Keratinocyte (primary cell): ENCODE measurements around the gene ANXA4. TPM values are rescaled to one million over a fixed set of nuclear protein-coding genes. Genes with fewer than 3 reads are reported as not detected.

Experiments used
- DNase-seq: peaks from one replicate; pipeline ENCODE4 v3.0.0-alpha.2; 2011; ENCODE audit warnings: low read depth, missing footprints, low spot score
- FAIRE-seq: peaks from 2 replicates; lab custom pipeline; 2011; peaks lifted over from hg19 to GRCh38; lab: Jason Lieb, UNC
- H2AFZ ChIP-seq: 2 replicates; pipeline ENCODE4 v1.6.0; 2012; ENCODE audit warnings: low read length, control low read depth, inconsistent platforms; ENCODE audit not compliant: control insufficient read depth
- H3K27ac ChIP-seq: 2 replicates; pipeline ENCODE4 v1.5.1; 2011; ENCODE audit warnings: low read length; ENCODE audit not compliant: control insufficient read depth, insufficient read depth
- H3K27me3 ChIP-seq: 3 replicates; pipeline ENCODE4 v1.6.0; 2011; ENCODE audit warnings: low read length; ENCODE audit not compliant: control insufficient read depth, insufficient read depth; ENCODE audit errors: extremely low read depth
- H3K36me3 ChIP-seq, 2 experiments: 2 replicates in 1 of 2; 3 replicates in 1 of 2; pipeline ENCODE4 v1.5.1; 2011; ENCODE audit warnings: low read length in 2 of 2, mild to moderate bottlenecking in 1 of 2; ENCODE audit not compliant: control insufficient read depth in 2 of 2, insufficient read depth in 2 of 2; ENCODE audit errors: extremely low read depth in 1 of 2
- H3K4me1 ChIP-seq: 3 replicates; pipeline ENCODE4 v1.5.1; 2011; ENCODE audit warnings: low read length; ENCODE audit not compliant: control insufficient read depth, insufficient read depth; ENCODE audit errors: extremely low read depth
- H3K4me2 ChIP-seq: 3 replicates; pipeline ENCODE4 v1.6.0; 2011; ENCODE audit warnings: low read depth, low read length; ENCODE audit not compliant: control insufficient read depth, insufficient read depth; ENCODE audit errors: extremely low read depth
- H3K4me3 ChIP-seq, 3 experiments: fragments of 200-600 bp in 1 of 3; sonication (generic) in 1 of 3; 2 replicates in 2 of 3; 3 replicates in 1 of 3; pipeline ENCODE4 v1.5.1; 2011 to 2016; ENCODE audit warnings: low read length in 3 of 3, mild to moderate bottlenecking in 3 of 3, control low read depth in 2 of 3, inconsistent platforms in 1 of 3, low read depth in 1 of 3, mixed read lengths in 1 of 3, mixed run types in 1 of 3, moderate library complexity in 1 of 3; ENCODE audit not compliant: control insufficient read depth in 2 of 3, insufficient read depth in 2 of 3; ENCODE audit errors: extremely low read depth in 1 of 3
- H3K79me2 ChIP-seq: 2 replicates; pipeline ENCODE4 v1.6.0; 2012; ENCODE audit warnings: low read length; ENCODE audit not compliant: control insufficient read depth, insufficient read depth
- H3K9ac ChIP-seq: 3 replicates; pipeline ENCODE4 v1.6.0; 2011; ENCODE audit warnings: low read length; ENCODE audit not compliant: control insufficient read depth, insufficient read depth; ENCODE audit errors: extremely low read depth
- H3K9me1 ChIP-seq: 3 replicates; pipeline ENCODE4 v1.6.0; 2011; ENCODE audit warnings: low read length; ENCODE audit not compliant: control insufficient read depth, insufficient read depth; ENCODE audit errors: extremely low read depth
- H3K9me3 ChIP-seq: 2 replicates; pipeline ENCODE4 v1.5.1; 2012; ENCODE audit warnings: low read depth, low read length; ENCODE audit not compliant: control insufficient read depth
- H4K20me1 ChIP-seq: 3 replicates; pipeline ENCODE4 v1.6.0; 2011; ENCODE audit warnings: low read length; ENCODE audit not compliant: control insufficient read depth, insufficient read depth; ENCODE audit errors: extremely low read depth
- CTCF ChIP-seq, 3 experiments: IDR thresholded peaks in 1 of 3; conservative IDR thresholded peaks in 1 of 3; optimal IDR thresholded peaks in 1 of 3; 2 replicates in 2 of 3; 3 replicates in 1 of 3; pipeline versions ENCODE3 to v1.5.1; 2011; ENCODE audit warnings: low read length in 3 of 3, mild to moderate bottlenecking in 3 of 3, moderate library complexity in 2 of 3, control low read depth in 1 of 3, inconsistent platforms in 1 of 3; ENCODE audit not compliant: insufficient read depth in 2 of 3; ENCODE audit errors: extremely low read depth in 1 of 3
- EZH2 ChIP-seq: IDR thresholded peaks from one replicate; pipeline ENCODE4 v1.6.1; 2012; ENCODE audit warnings: inconsistent platforms, mild to moderate bottlenecking, low read length, moderate library complexity
- dilution Hi-C: fragments of 300-500 bp; cut with MboI; formaldehyde crosslinking; loops from one replicate; pipeline ENCODE4 v1.7.0; 2020; ENCODE audit warnings: low sequenced_read_pairs; ENCODE audit not compliant: extremely low pct_ligation_motif_present
- polyA plus RNA-seq, 5 experiments: library from polyadenylated mRNA; depleted of rRNA in 3 of 5; stranded (reverse) in 3 of 5; stranded (forward) in 1 of 5; unstranded in 1 of 5; fragments of >200 nt; gene quantifications; 1 replicate in 1 of 5; 2 replicates in 3 of 5; 3 replicates in 1 of 5; pipeline versions ENCODE4 v1.2.1 to v1.2.3, GENCODE V29; 2011 to 2012; ENCODE audit warnings: missing spikeins in 2 of 5, low read depth in 1 of 5, low replicate concordance in 1 of 5

The ANXA4 gene
- polyA plus RNA-seq, 1 donor (not counting 4 experiments of a cell fraction or from before 2014, with no cell fraction given): 209 TPM

GRCh38 chr2:69847068-69847828 lies 105.3 kb downstream of the ANXA4 start:
- no peaks in the 10 kb centered on the region for H4K20me1 ChIP-seq
- no peak overlapping the region for H2AFZ ChIP-seq
- H3K79me2 ChIP-seq: no peaks in the 10 kb centered on the region
- dilution Hi-C loops: no loop called here
- H3K9ac ChIP-seq: no peak overlapping the region
- no peak overlapping the region for H3K27ac ChIP-seq
- no peaks in the 10 kb centered on the region for H3K9me1 ChIP-seq
- H3K4me1 ChIP-seq: peaks cover 5% of the 10 kb centered on the region
- H3K4me2 ChIP-seq: no peak overlapping the region
- H3K4me3 ChIP-seq: no peak overlapping the region
- no peaks in the 10 kb centered on the region for H3K9me3 ChIP-seq
- H3K36me3 ChIP-seq: peaks cover 0 to 28% of the 10 kb centered on the region in 2 experiments
- FAIRE-seq (no peak), DNase-seq (no peak)
- TF ChIP-seq CTCF (optimal IDR thresholded peaks at IDR 0.05 in 1 of 3, IDR thresholded peaks at IDR 0.05 in 1 of 3, conservative IDR thresholded peaks at IDR 0.05 in 1 of 3; ENCODE audit: extremely low read depth in 1 of 3, insufficient read depth in 2 of 3, low read length in 3 of 3) (no peak), EZH2 (no peak)
- H3K27me3 ChIP-seq: no peaks in the 10 kb centered on the region

GRCh38 chr2:69848186-69848790 lies 106.4 kb downstream of the ANXA4 start:
- Histone ChIP-seq H3K9me3 (no peaks in the 10 kb centered on the region), H3K9ac (no peak overlapping the region), H3K4me1 (peaks cover 5% of the 10 kb centered on the region), H2AFZ (peak overlapping the region; percentile 30), H3K79me2 (no peaks in the 10 kb centered on the region), H3K27ac (no peak overlapping the region), H3K9me1 (no peaks in the 10 kb centered on the region), H3K27me3 (no peaks in the 10 kb centered on the region), H3K4me3 (no peak overlapping the region), H3K4me2 (no peak overlapping the region), H4K20me1 (no peaks in the 10 kb centered on the region), H3K36me3 (peaks cover 0 to 28% of the 10 kb centered on the region in 2 experiments)
- TF ChIP-seq EZH2 (no peak), CTCF (optimal IDR thresholded peaks at IDR 0.05 in 1 of 3, IDR thresholded peaks at IDR 0.05 in 1 of 3, conservative IDR thresholded peaks at IDR 0.05 in 1 of 3; ENCODE audit: extremely low read depth in 1 of 3, insufficient read depth in 2 of 3, low read length in 3 of 3) (no peak)
- DNase-seq (no peak), FAIRE-seq (no peak)
- dilution Hi-C loops: no loop called here
